IPS-15b (cell line): ENCODE data around the gene NDST1.
A peak's percentile ranks its signal among the peaks of the same experiment; 100 is the strongest.
"Not testable (repeated sequence)": the region's sequence is repeated elsewhere in the genome, so short reads cannot be mapped to it uniquely, and the experiment has no call there.

ENCODE experiments used
- H3K27me3 ChIP-seq: one replicate; pipeline ENCODE4 v1.6.1; 2013; ENCODE audit warnings: low read length; ENCODE audit not compliant: control insufficient read depth, insufficient read depth
- H3K36me3 ChIP-seq: one replicate; pipeline ENCODE4 v1.6.1; 2013; ENCODE audit warnings: low read length; ENCODE audit not compliant: control insufficient read depth, insufficient read depth
- H3K4me1 ChIP-seq: one replicate; pipeline ENCODE4 v1.6.1; 2013; ENCODE audit warnings: mild to moderate bottlenecking, low read length; ENCODE audit not compliant: control insufficient read depth, insufficient read depth
- H3K4me3 ChIP-seq: one replicate; pipeline ENCODE4 v1.5.1; 2013; ENCODE audit warnings: low read depth, low read length
- H3K9ac ChIP-seq: one replicate; pipeline ENCODE4 v1.6.1; 2013; ENCODE audit warnings: low read depth, mild to moderate bottlenecking, low read length
- H3K9me3 ChIP-seq: one replicate; pipeline ENCODE4 v1.6.1; 2013; ENCODE audit warnings: mild to moderate bottlenecking, low read length; ENCODE audit not compliant: control insufficient read depth, insufficient read depth

Gene NDST1

GRCh38 chr5:150507474-150508276, at the start of gene NDST1:
Gene NDST1, plus strand, starts transcription at chr5:150508131. Its CDS starts 13,124 bp downstream, at chr5:150521255.
- no peak within 1 kb of the TSS for H3K4me3 ChIP-seq
- H3K27me3 ChIP-seq: no peaks in the 10 kb centered on the region
- H3K9ac ChIP-seq: peak within 1 kb of the TSS; percentile 49
- peaks cover 26% of the 10 kb centered on the region for H3K4me1 ChIP-seq
- H3K36me3 ChIP-seq: peaks cover 4% of the 10 kb centered on the region
- no peaks in the 10 kb centered on the region for H3K9me3 ChIP-seq

- peaks cover 33% of the 10 kb centered on the region for H3K4me1 ChIP-seq
- no peaks in the 10 kb centered on the region for H3K9me3 ChIP-seq
- no peaks in the 10 kb centered on the region for H3K36me3 ChIP-seq
- no peaks in the 10 kb centered on the region for H3K27me3 ChIP-seq
- no peak overlapping the region for H3K4me3 ChIP-seq
- H3K9ac ChIP-seq: no peak overlapping the region
Observed at GRCh38 chr5:150458802-150459557, 49.0 kb upstream of the NDST1 start.

DNA sequence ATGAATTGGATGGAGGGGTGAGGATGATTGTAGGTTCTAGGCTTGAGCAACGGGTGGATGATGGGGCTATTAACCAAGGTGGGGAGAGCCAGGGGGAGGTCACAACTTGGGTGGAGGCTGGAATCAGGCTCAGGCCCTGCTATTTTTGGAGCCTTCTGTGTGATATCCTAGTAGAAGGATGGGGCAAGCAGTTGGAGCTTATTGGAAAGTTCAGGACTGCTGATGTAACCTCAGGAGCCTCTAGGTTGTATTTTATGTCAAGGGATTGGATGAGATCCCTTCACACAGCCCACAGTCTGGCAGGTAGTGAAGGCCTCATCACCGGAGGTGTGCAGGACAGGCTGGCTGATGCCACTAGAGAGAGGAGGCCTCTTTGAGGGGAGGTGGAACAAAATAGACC, 47.1 kb upstream of the NDST1 start:
- no peaks in the 10 kb centered on the region for H3K9me3 ChIP-seq
- no peak overlapping the region for H3K9ac ChIP-seq
- H3K27me3 ChIP-seq: no peaks in the 10 kb centered on the region
- H3K4me1 ChIP-seq: peaks cover 26% of the 10 kb centered on the region
- H3K36me3 ChIP-seq: no peaks in the 10 kb centered on the region
- H3K4me3 ChIP-seq: no peak overlapping the region

DNA sequence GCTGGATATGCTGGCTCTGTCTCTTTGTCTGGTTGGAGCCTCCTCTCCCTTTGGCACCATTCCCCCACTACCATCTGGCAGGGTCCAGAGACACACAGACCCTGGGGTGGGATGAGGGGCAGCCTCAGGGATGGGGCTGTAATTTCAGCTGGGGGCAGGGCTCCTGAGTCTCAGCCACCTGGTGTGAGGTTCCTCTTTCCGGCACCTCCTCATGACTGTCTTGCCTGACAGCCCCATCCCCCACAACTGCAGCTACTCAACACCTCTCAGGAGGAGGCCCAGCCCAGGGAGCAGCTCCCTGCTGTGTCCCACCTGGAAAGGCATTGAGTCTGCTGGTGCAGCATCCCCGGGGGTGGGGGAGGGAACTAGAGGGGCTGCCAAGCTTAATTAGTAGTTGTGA, 46.7 kb upstream of the NDST1 start:
- H3K36me3 ChIP-seq: no peaks in the 10 kb centered on the region
- H3K4me1 ChIP-seq: peaks cover 26% of the 10 kb centered on the region
- H3K4me3 ChIP-seq: no peak overlapping the region
- H3K27me3 ChIP-seq: no peaks in the 10 kb centered on the region
- no peak overlapping the region for H3K9ac ChIP-seq
- H3K9me3 ChIP-seq: no peaks in the 10 kb centered on the region

- Histone ChIP-seq H3K36me3 (no peaks in the 10 kb centered on the region), H3K4me3 (no peak overlapping the region), H3K9me3 (no peaks in the 10 kb centered on the region), H3K4me1 (peaks cover 20% of the 10 kb centered on the region), H3K27me3 (no peaks in the 10 kb centered on the region), H3K9ac (peak overlapping the region; percentile 6)
Observed at GRCh38 chr5:150464554-150465012, 43.3 kb upstream of the NDST1 start.

DNA sequence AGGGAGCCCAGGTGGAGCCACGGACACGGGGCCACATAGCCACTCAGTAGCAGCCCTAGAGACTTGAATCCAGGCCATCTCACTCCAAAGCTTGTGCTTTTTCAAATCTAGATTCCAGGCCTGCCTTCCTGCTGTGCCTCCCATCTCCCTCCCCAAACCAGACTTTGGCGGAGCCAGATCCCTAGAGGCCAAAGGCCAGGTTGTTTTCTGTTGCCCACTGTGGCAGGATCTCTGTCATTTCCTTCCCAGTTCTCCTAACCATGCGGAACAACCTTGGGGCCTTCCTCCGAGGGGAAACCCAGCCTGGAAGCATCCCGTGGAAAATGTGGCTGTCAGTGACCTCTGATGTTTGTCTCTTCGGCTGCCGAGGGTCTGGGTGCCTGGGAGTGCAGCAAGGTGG, 42.0 kb upstream of the NDST1 start:
- Histone ChIP-seq H3K4me3 (no peak overlapping the region), H3K36me3 (no peaks in the 10 kb centered on the region), H3K27me3 (no peaks in the 10 kb centered on the region), H3K4me1 (peaks cover 15% of the 10 kb centered on the region), H3K9ac (no peak overlapping the region), H3K9me3 (no peaks in the 10 kb centered on the region)

DNA sequence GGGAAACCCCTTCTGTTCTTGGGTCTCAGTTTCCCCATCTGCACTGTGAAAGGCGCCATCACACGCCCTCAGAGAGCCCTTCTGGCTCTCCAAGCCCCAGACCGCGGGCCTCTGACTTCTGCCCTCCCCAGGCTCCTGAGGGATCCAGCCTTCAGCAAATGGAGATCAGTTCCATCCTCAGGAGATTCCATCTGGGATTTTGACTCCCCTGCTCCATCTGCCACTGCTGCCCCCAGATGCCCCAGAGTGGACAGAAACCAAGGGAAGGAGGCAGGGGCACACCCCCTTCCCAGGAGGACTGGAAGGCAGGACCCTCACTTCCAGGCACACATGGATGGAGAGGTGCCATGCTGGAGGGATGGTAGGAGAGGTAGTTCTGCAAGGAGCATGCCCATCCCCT, 39.7 kb upstream of the NDST1 start:
- no peak overlapping the region for H3K4me3 ChIP-seq
- H3K27me3 ChIP-seq: no peaks in the 10 kb centered on the region
- no peak overlapping the region for H3K9ac ChIP-seq
- H3K36me3 ChIP-seq: no peaks in the 10 kb centered on the region
- H3K4me1 ChIP-seq: peaks cover 8% of the 10 kb centered on the region
- no peaks in the 10 kb centered on the region for H3K9me3 ChIP-seq

GRCh38 chr5:150469718-150470469, 38.0 kb upstream of the NDST1 start:
- H3K4me1 ChIP-seq: peaks cover 9% of the 10 kb centered on the region

GRCh38 chr5:150473673-150474358, 34.1 kb upstream of the NDST1 start:
- H3K9ac ChIP-seq: no peak overlapping the region
- H3K27me3 ChIP-seq: no peaks in the 10 kb centered on the region
- no peaks in the 10 kb centered on the region for H3K9me3 ChIP-seq
- no peaks in the 10 kb centered on the region for H3K36me3 ChIP-seq
- peaks cover 9% of the 10 kb centered on the region for H3K4me1 ChIP-seq
- no peak overlapping the region for H3K4me3 ChIP-seq

More at GRCh38 chr5:150469718-150470469, 38.0 kb upstream of the NDST1 start:
- Histone ChIP-seq H3K9me3 (no peaks in the 10 kb centered on the region), H3K27me3 (no peaks in the 10 kb centered on the region), H3K9ac (no peak overlapping the region), H3K4me3 (no peak overlapping the region), H3K36me3 (no peaks in the 10 kb centered on the region)

DNA sequence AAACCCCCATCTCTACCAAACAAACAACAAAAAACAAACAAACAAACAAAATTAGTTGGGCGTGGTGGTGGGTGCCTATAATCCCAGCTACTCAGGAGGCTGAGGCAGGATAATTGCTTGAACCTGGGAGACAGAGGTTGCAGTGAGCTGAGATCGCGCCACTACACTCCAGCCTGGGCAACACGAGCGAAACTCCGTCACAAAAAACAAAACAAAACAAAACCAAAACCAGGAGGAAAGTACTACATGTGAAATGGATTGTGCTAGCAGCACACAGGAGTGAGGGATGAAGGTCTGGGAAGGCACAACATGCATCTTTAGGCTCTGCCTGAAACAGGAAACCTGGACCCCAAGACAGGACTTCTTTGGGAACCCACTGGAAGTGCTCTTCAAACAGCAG, 31.4 kb upstream of the NDST1 start:
- H3K9ac ChIP-seq: not testable (repeated sequence)

DNA sequence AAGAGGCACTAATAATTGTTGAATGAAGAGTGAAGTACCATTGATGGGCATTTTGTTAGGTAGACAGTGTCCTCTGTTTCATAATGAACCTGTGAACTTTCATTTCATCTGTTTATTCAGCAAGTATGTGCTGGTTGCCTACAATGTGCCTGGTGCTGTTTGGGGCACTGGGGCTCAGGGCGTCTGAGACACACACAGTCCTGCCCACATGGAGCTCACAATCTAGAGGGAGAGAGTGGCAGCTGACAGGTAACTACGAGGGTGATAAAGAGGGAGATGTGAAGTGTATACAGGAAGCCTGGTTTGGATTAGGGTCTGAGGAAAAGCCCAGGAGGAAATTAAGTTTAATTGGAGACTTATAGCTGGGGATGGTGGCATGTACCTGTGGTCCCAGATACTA, 28.5 kb upstream of the NDST1 start:
- no peaks in the 10 kb centered on the region for H3K9me3 ChIP-seq
- H3K4me1 ChIP-seq: no peaks in the 10 kb centered on the region
- no peak overlapping the region for H3K4me3 ChIP-seq
- H3K36me3 ChIP-seq: no peaks in the 10 kb centered on the region
- no peak overlapping the region for H3K9ac ChIP-seq
- no peaks in the 10 kb centered on the region for H3K27me3 ChIP-seq

More for the DNA sequence above, 31.4 kb upstream of the NDST1 start:
- H3K36me3 ChIP-seq, H3K4me3 ChIP-seq, H3K4me1 ChIP-seq, H3K9me3 ChIP-seq, H3K27me3 ChIP-seq: not testable (repeated sequence)
